RPMI7951 (cell line): ENCODE data around the gene POLD4. TPM values are rescaled to one million over a fixed set of nuclear protein-coding genes. Genes with fewer than 3 reads are reported as not detected.

Experiments
- DNase-seq: peaks from one replicate; pipeline ENCODE4 v3.0.0-alpha.2; 2012; ENCODE audit warnings: low read depth
- total RNA-seq: library from RNA; depleted of rRNA; stranded (reverse); fragments of >200 nt; shearing (Covaris generic); gene quantifications from 2 replicates; pipeline ENCODE4 v1.2.3, GENCODE V29; 2014; rRNA removed

Gene POLD4
- total RNA-seq, 1 experiment from 2014 or later: 68.0 TPM

GRCh38 chr11:67303132-67303834 is 50.1 kb downstream of the POLD4 start, which contains the start of gene SSH3:
SSH3 (plus strand) TSS chr11:67303530; CDS start chr11:67303626, 96 bp downstream.
- peak; percentile 71 for DNase-seq

- DNase-seq: peak; percentile 14
These were observed 50.7 kb downstream of the POLD4 start for GRCh38 chr11:67302571-67303131.

- DNase-seq: peak; percentile 20
These were observed 51.3 kb downstream of the POLD4 start for GRCh38 chr11:67301951-67302516.

- DNase-seq: no peak
These were observed 51.9 kb downstream of the POLD4 start for GRCh38 chr11:67301313-67301921.

Other genes with a start within 250 kb of the POLD4 start
- gene KDM2A, start 234.3 kb downstream of the POLD4 start, total RNA-seq: 20.4 and 21.7 TPM in 2 replicates
- 22.0 and 32.9 TPM in 2 replicates for gene GRK2, start 87.1 kb downstream of the POLD4 start, total RNA-seq
- 17.6 and 28.5 TPM in 2 replicates for gene ANKRD13D, start 64.2 kb downstream of the POLD4 start, total RNA-seq
- 8.0 and 10.9 TPM in 2 replicates for gene SSH3, start 50.0 kb downstream of the POLD4 start, total RNA-seq
- gene CLCF1, start 20.1 kb upstream of the POLD4 start, total RNA-seq: 4.8 and 5.4 TPM in 2 replicates
- 8.5 and 13.8 TPM in 2 replicates for gene RAD9A, start 38.4 kb upstream of the POLD4 start, total RNA-seq
- 300 and 345 TPM in 2 replicates for gene PPP1CA, start 48.3 kb upstream of the POLD4 start, total RNA-seq
- gene TBC1D10C, start 50.5 kb upstream of the POLD4 start, total RNA-seq: not detected in 2 replicates
- not detected in 2 replicates for gene CARNS1, start 62.1 kb upstream of the POLD4 start, total RNA-seq
- 46.5 and 48.2 TPM in 2 replicates for gene RPS6KB2, start 74.9 kb upstream of the POLD4 start, total RNA-seq
- gene PTPRCAP, start 84.1 kb upstream of the POLD4 start, total RNA-seq: 0.39 TPM in 1 of 2 replicates, not detected in the other
- 88.6 and 104 TPM in 2 replicates for gene CORO1B, start 89.9 kb upstream of the POLD4 start, total RNA-seq
- not detected in 2 replicates for gene GPR152, start 99.2 kb upstream of the POLD4 start, total RNA-seq
- not detected in 2 replicates for gene CABP4, start 101.8 kb upstream of the POLD4 start, total RNA-seq
- gene TMEM134, start 115.7 kb upstream of the POLD4 start, total RNA-seq: 25.6 and 28.0 TPM in 2 replicates
- 106 and 114 TPM in 2 replicates for gene AIP, start 129.5 kb upstream of the POLD4 start, total RNA-seq
- gene PITPNM1, start 151.8 kb upstream of the POLD4 start, total RNA-seq: 16.2 and 44.0 TPM in 2 replicates
- 71.7 and 84.9 TPM in 2 replicates for gene CDK2AP2, start 154.6 kb upstream of the POLD4 start, total RNA-seq
- gene CABP2, start 169.9 kb upstream of the POLD4 start, total RNA-seq: not detected in 2 replicates
- gene GSTP1, start 230.3 kb upstream of the POLD4 start, total RNA-seq: 1,090 and 1,270 TPM in 2 replicates